Hematopoietic multipotent progenitor cell treated with erythropoietin and hydrocortisone succinate and interleukin-3 and kit ligand, for 17 days (in vitro differentiated cells): ENCODE results near the gene ZNF561.
A peak's percentile ranks its signal among the peaks of the same experiment; 100 is the strongest.
"Not testable (repeated sequence)": the region's sequence is repeated elsewhere in the genome, so short reads cannot be mapped to it uniquely, and the experiment has no call there.

Experiments
- DNase-seq: peaks from one replicate; pipeline ENCODE4 v3.0.0-alpha.2; 2015; ENCODE audit warnings: low spot score

ZNF561 gene

GRCh38 chr19:9621156-9622037, at the start of gene ZNF561:
TSS of gene ZNF561 (minus strand) at chr19:9621232. CDS start at chr19:9619456, 1,776 bp downstream.
- DNase-seq = peak; percentile 85

- no peak for DNase-seq
Observed at GRCh38 chr19:9668544-9668943, 47.5 kb upstream of the ZNF561 start.

GRCh38 chr19:9667898-9668297, 46.9 kb upstream of the ZNF561 start:
- no peak for DNase-seq

- DNase-seq = no peak
Observed at GRCh38 chr19:9658769-9659168, 37.7 kb upstream of the ZNF561 start.

GRCh38 chr19:9653066-9653555, 32.1 kb upstream of the ZNF561 start:
- DNase-seq = not testable (repeated sequence)

- DNase-seq = not testable (repeated sequence)
Observed at GRCh38 chr19:9651464-9651863, 30.4 kb upstream of the ZNF561 start.

GRCh38 chr19:9650345-9650744, 29.3 kb upstream of the ZNF561 start:
- DNase-seq = no peak

- DNase-seq = no peak
Observed at GRCh38 chr19:9645472-9645871, 24.4 kb upstream of the ZNF561 start.

GRCh38 chr19:9644472-9644871, 23.4 kb upstream of the ZNF561 start:
- DNase-seq = no peak

GRCh38 chr19:9641810-9642209, 20.8 kb upstream of the ZNF561 start:
- no peak for DNase-seq

- DNase-seq = no peak
Observed at GRCh38 chr19:9640956-9641355, 19.9 kb upstream of the ZNF561 start.

- DNase-seq = no peak
Observed at GRCh38 chr19:9636018-9636417, 15.0 kb upstream of the ZNF561 start.

- DNase-seq = no peak
Observed at GRCh38 chr19:9627856-9628255, 6.8 kb upstream of the ZNF561 start.

- no peak for DNase-seq
Observed at GRCh38 chr19:9622531-9622930, 1.5 kb upstream of the ZNF561 start.

GRCh38 chr19:9620842-9621155, 233 bp downstream of the ZNF561 start:
- DNase-seq = no peak

- DNase-seq = no peak
Observed at GRCh38 chr19:9615844-9616243, 5.2 kb downstream of the ZNF561 start.

GRCh38 chr19:9610484-9611113, 10.4 kb downstream of the ZNF561 start:
- no peak for DNase-seq

- no peak for DNase-seq
Observed at GRCh38 chr19:9608912-9609311, 12.1 kb downstream of the ZNF561 start.

GRCh38 chr19:9597027-9597426, 24.0 kb downstream of the ZNF561 start:
- DNase-seq = no peak

- DNase-seq = peak; percentile 63
Observed at GRCh38 chr19:9586764-9587163, 34.3 kb downstream of the ZNF561 start.

GRCh38 chr19:9584073-9584833, 36.8 kb downstream of the ZNF561 start, which contains the start of gene ZNF121:
TSS of gene ZNF121 (minus strand) at chr19:9584504. CDS start at chr19:9568097, 16,407 bp downstream.
- DNase-seq = peak; percentile 82

- DNase-seq = not testable (repeated sequence)
Observed at GRCh38 chr19:9582081-9582725, 38.8 kb downstream of the ZNF561 start.
